ENCODE results near the gene ERC1. TPM values are rescaled to one million over a fixed set of nuclear protein-coding genes. Genes with fewer than 3 reads are reported as not detected.

Gene ERC1
- total and polyA plus RNA-seq, 9 of the 15 experiments (the other 6 are each of a cell fraction or from before 2014, with no cell fraction given) = 0.74 to 11.8 (median 4.8) TPM

DNA sequence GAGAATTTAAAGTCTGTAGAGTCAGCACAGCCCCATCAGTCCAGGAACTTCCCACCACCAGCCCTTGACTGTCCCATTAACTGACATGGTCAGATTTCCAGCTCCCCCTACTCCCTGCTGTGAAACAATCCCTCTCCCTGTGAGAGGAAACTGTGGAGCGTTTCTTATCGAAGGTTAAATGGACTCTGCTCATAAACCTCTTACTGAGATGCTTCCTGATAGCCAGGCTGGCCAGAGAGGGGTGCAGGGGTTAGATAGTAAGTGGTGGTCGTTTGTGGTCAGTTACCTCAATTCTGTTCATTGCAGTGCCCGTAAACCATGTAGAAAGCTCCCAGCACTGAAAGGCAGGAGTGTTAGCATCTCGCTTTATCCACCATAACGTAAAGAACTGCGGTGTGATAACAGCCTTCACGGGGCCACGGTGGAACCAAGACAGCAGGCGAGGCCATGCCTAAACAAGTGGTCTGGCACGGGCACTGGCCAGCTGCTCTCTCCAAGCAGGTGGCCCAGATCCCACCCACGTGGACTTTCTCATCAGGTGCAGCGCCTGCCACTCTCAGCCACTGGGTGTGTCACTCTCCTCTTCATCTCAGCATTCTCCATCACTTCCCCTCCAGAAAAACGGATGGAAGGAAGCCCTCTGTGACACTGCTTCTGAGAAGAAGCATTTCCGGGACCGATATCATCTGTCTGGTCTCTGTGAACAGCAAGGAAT is 501.1 kb downstream of the ERC1 start (continued):
- no peak for TF ChIP-seq CUX1 (CRISPR knock-in tag; IDR thresholded peaks at IDR 0.05)
- TF ChIP-seq PML (IDR thresholded peaks at IDR 0.05; ENCODE audit: low read length) = peak; percentile 62; the same call in 1 of the 2 replicates
- TF ChIP-seq, protein P1, sequence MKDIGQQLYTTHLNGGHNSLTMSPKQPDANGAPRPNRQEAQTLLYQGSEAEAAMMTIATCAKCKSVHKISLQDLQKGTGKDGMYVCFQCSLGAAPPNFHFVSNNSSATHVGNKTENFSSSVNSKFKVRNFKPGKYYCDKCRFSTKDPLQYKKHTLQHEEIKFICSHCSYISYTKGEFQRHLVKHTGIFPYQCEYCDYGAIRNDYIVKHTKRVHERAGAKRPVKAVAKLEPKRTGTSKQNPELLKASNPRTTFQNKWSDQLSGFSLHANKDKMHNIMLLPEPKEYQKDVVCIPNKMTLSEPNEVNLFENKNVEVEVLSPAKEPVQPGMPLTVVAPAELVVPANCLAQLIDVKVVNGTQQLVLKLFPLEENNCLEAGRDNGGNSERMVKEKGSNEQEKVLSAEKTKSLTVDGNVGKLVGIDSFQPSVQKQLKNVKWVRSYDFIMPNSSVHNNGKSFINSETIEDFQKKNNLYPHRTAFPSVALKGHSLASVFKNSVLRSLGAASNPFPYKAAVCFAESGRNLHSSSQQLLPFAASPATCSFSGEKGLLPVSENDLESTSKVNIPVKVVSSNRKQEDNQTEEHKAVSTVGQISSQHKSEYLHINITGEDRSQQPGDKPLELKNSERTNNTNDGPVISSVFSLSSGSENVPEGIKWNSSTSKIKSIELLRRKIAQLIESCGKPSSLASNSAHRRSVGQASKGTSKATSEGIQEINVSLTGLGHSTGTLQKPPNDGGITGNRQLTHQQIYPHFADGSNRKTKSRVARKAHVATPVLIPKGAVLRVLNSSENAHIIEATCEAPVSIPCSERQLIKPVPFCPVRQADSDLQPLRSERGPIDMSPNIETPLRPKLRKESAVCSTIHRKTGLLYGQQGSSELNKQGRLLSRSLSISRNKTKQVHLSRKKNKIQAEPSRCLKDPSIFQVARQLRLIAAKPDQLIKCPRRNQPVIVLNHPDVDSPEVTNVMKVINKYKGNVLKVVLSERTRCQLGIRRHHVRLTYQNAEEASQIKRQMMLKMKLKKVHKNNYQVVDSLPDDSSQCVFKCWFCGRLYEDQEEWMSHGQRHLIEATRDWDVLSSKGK (CRISPR knock-in tag; IDR thresholded peaks at IDR 0.05) = no peak
- TF ChIP-seq COPS2 (conservative IDR thresholded peaks at IDR 0.05) = no peak
- TF ChIP-seq NR2C1 (IDR thresholded peaks at IDR 0.05) = no peak
- 0 out of 2 replicates have a peak, but pooled peaks have one; percentile 15 for TF ChIP-seq NR2C1 (tag; IDR thresholded peaks at IDR 0.05)
- peak; percentile 95 for TF ChIP-seq ZNF766 (CRISPR knock-in tag; conservative IDR thresholded peaks at IDR 0.05)
- TF ChIP-seq GABPA (tag; conservative IDR thresholded peaks at IDR 0.05; ENCODE audit: low read depth) = 0 out of 2 replicates have a peak, but pooled peaks have one; percentile 48
- TF ChIP-seq RBBP5 (IDR thresholded peaks at IDR 0.05; ENCODE audit: borderline replicate concordance, insufficient read depth, low read length, poor library complexity, severe bottlenecking) = no peak
- peak; percentile 6; the same call in 1 of the 2 replicates for TF ChIP-seq CREM (IDR thresholded peaks at IDR 0.05; ENCODE audit: low read depth)
- peak; percentile 73 for TF ChIP-seq L3MBTL2 (IDR thresholded peaks at IDR 0.05)
- TF ChIP-seq ZBTB2 (IDR thresholded peaks at IDR 0.05) = no peak
- no peak for TF ChIP-seq CBX8 (IDR thresholded peaks at IDR 0.05; ENCODE audit: borderline replicate concordance, extremely low read depth, low read depth, low read length, poor library complexity, severe bottlenecking)
- TF ChIP-seq SPI1 (IDR thresholded peaks at IDR 0.05; ENCODE audit: borderline replicate concordance, low read depth, low read length) = peak; percentile 51; the same call in 1 of the 2 replicates

All from K562 (cell line).